Neural progenitor cell (in vitro differentiated cells): ENCODE data around the gene FBXO40.

Source experiments
- CTCF ChIP-seq: fragments of 200-600 bp; sonication (generic); IDR thresholded peaks from 2 replicates; pipeline ENCODE4 v1.5.1; 2017; ENCODE audit warnings: antibody characterized with exemption, mild to moderate bottlenecking
- EZH2 ChIP-seq: fragments of 200-600 bp; sonication (generic); IDR thresholded peaks from 2 replicates; pipeline ENCODE4 v1.6.1; 2017; ENCODE audit warnings: antibody characterized with exemption, mild to moderate bottlenecking, moderate library complexity

GRCh38 chr3:121662742-121663141, 69.6 kb downstream of the FBXO40 start:
- TF ChIP-seq CTCF, result no peak
- no peak for TF ChIP-seq EZH2
